Measurements from ENCODE around the gene XCL2.
A peak's percentile ranks its signal among the peaks of the same experiment; 100 is the strongest.
"Not testable (repeated sequence)": the region's sequence is repeated elsewhere in the genome, so short reads cannot be mapped to it uniquely, and the experiment has no call there.

Gene XCL2

DNA sequence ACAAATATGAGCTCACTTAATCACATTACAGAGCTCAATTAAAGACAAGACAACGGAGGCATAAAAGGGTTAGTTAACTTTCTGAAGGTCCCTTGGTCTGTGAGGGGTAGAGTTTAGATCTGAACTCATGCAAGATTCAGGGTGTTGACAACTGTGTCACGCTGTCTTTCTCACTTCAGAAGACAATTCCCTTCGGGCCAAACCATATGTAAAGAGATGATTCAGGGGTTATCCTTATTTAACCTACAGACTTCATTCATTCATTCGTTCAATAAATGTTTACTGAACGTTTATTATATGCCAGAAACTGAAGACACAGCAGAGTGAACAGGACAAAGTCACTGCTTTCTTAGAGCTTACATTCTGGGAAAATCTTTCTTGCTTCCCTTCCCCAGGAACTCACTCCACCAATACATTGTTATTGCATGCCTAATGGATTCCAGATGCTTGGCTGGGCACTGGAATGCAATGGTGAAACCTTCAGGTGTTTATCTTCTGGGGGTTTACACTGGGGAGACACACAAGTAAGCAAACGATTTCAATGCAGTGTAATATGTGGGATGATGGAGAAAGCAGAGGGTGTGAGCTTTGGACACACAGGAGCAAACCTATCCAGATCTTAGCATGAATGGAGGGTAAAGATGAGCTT lies 39.0 kb upstream of the XCL2 start:
- no peak for DNase-seq (ENCODE audit: low read depth)
- no peak overlapping the region for H3K4me3 ChIP-seq (ENCODE audit: low read depth, low read length)
- TF ChIP-seq, protein P1, sequence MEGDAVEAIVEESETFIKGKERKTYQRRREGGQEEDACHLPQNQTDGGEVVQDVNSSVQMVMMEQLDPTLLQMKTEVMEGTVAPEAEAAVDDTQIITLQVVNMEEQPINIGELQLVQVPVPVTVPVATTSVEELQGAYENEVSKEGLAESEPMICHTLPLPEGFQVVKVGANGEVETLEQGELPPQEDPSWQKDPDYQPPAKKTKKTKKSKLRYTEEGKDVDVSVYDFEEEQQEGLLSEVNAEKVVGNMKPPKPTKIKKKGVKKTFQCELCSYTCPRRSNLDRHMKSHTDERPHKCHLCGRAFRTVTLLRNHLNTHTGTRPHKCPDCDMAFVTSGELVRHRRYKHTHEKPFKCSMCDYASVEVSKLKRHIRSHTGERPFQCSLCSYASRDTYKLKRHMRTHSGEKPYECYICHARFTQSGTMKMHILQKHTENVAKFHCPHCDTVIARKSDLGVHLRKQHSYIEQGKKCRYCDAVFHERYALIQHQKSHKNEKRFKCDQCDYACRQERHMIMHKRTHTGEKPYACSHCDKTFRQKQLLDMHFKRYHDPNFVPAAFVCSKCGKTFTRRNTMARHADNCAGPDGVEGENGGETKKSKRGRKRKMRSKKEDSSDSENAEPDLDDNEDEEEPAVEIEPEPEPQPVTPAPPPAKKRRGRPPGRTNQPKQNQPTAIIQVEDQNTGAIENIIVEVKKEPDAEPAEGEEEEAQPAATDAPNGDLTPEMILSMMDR (conservative IDR thresholded peaks at IDR 0.05; ENCODE audit: low read depth, low read length) = no peak

DNA sequence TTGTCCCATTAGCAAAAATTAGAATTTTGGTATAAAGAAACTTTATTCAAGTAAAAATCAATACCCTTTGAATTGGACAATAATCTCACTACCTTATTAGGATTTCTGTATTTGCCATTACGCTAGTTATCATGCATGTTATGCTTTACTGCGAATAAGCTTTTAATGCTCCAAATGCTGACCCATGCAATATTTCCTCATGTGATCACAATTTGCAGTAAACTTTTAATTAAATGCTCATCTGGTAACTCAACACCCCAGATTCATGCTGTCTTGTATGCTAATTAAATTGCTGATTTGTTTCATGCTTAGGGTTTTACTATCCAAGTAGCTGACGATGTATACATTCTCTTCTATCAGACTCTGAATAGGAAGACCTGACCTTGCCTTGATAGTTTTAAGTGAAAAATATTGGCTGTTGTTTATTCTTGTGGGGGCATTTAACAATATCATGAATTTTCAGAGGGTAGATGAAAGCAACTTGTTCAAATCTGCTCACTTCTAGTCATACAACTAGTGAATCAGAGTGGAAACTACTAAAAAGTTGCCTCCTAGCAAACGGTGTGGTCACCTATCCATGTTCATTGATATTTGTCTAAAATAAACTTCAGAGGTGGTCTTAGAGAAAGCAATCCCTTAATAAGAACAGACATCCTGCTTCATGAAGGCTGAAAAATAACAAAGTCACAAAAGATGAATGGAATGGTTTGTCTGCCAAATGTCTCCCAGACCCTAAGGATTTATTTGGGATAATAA lies 38.2 kb upstream of the XCL2 start:
- H3K4me3 ChIP-seq (ENCODE audit: low read depth, low read length) = no peak overlapping the region
- no peak for DNase-seq (ENCODE audit: low read depth)
- TF ChIP-seq, protein P1 (conservative IDR thresholded peaks at IDR 0.05; ENCODE audit: low read depth, low read length) = no peak

DNA sequence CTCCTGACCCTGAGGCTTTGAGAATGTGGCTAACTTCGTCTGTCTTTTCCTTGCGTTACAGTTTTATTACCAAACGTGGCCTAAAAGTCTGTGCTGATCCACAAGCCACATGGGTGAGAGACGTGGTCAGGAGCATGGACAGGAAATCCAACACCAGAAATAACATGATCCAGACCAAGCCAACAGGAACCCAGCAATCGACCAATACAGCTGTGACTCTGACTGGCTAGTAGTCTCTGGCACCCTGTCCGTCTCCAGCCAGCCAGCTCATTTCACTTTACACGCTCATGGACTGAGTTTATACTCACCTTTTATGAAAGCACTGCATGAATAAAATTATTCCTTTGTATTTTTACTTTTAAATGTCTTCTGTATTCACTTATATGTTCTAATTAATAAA lies 37.2 kb upstream of the XCL2 start:
- H3K4me3 ChIP-seq (ENCODE audit: low read depth, low read length); DNase-seq (ENCODE audit: low read depth): not testable (repeated sequence)

DNA sequence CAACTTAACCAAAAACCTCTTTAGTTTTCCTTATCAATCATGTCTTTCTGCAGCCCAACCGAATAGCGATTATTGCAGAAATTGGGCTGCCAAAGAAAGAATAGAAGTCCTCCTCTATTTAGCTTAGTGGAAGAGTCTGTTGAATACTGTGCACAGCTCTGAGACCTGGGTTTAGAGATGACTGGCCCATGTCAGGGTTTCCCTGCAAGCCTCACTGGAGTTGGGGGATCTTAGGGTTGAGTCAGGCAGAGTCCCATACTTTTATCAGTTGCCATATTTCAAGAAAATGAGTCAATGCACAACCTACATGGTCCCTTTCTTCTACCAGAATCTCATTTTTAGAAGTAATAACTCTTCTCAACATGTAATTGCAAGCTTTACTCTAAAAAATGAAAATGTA lies 36.5 kb upstream of the XCL2 start:
- not testable (repeated sequence) for DNase-seq (ENCODE audit: low read depth); H3K4me3 ChIP-seq (ENCODE audit: low read depth, low read length)

DNA sequence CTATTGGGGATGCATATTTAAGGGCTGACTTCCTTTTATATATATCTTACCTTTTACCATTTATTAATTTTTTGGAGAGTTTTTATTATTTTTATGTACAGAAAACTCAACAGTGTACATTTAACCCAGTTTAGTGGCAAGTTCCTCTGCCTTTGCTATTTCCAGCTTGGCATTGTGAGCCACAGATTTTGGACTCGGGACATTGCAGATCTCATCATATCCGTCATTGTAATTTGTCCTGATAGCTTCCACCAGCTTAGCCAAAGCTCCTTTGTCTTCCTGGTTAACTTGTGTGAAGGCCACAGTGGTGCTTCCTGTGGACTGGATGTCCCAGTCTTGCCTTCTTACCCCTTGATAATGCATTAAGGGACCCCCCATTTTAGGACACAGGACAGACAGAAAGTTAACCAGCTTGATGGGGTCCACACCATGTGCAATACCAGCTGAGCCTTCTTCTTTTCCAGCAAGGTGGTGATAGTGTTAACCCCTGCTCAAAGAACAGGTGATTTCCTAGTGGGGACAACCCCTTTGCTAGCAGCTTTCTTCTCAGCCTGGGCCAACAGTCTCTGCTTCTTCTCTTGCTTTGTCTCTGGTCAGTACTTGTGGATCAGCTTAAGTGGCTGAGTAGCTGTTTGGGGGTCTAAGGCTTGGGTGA lies 34.9 kb upstream of the XCL2 start:
- not testable (repeated sequence) for H3K4me3 ChIP-seq (ENCODE audit: low read depth, low read length); DNase-seq (ENCODE audit: low read depth)

DNA sequence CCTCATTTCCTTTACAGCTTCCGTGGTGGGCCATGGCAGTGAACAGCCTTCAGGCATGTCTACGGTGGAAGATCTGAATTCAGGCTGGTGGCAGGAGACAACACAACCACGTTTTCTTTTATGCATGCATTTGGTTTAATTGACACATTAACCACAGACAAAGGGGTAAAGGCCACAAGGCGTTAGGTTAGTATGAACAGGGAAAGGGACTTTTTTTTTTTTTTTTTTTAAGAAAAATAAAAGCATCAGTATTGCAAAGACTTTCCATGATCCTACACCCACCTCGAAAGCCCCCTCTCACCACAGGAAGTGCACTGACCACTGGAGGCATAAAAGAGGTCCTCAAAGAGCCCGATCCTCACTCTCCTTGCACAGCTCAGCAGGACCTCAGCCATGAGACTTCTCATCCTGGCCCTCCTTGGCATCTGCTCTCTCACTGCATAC lies 32.5 kb upstream of the XCL2 start, which contains the start of gene XCL1:
XCL1 (plus strand) TSS at position 361 of the 444 bp plus-strand sequence; CDS start at position 394, 33 bp downstream.
- H3K4me3 ChIP-seq (ENCODE audit: low read depth, low read length); DNase-seq (ENCODE audit: low read depth): not testable (repeated sequence)

DNA sequence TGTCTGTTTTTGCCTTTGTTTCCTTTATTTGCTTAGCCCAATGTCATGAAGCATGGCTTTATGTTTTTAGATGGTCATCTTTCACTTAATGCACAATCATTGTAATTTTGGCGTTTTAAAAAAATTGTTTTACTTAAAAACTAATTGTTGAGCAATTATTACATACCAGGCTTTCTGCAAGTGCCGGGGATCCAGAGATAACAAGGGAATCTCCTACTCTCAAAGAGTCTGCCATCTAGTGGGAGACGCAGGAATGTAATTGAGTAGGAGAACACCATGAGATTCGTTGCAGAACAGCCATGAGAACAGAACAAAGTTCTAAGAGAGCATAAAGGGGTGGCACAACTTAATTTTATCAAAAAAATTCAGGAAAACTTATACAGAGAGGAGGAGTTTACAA lies 30.4 kb upstream of the XCL2 start:
- peak; percentile 64 for DNase-seq (ENCODE audit: low read depth)
- H3K4me3 ChIP-seq (ENCODE audit: low read depth, low read length) = not testable (repeated sequence)
- TF ChIP-seq, protein P1 (conservative IDR thresholded peaks at IDR 0.05; ENCODE audit: low read depth, low read length) = peak; percentile 15

DNA sequence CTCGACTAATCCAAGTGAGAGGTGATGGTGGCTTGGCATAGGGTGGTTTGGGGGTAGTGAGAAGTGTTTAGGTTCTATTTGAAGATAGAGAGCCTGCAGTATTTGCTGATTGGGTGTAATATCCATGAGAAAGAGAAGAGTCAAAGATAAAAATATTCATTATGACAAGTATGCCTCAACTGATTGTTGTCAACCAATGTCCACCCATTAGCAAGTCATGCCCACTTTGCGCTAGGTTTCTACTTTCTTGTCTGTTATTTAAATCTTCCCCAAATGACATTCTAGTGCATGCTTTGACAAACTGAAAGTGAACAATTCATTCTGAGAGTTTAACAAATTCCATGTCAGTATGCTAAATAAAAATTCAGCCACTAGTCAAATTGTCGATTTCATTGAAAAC lies 28.8 kb upstream of the XCL2 start:
- TF ChIP-seq, protein P1 (conservative IDR thresholded peaks at IDR 0.05; ENCODE audit: low read depth, low read length) = no peak
- no peak overlapping the region for H3K4me3 ChIP-seq (ENCODE audit: low read depth, low read length)
- DNase-seq (ENCODE audit: low read depth) = no peak

DNA sequence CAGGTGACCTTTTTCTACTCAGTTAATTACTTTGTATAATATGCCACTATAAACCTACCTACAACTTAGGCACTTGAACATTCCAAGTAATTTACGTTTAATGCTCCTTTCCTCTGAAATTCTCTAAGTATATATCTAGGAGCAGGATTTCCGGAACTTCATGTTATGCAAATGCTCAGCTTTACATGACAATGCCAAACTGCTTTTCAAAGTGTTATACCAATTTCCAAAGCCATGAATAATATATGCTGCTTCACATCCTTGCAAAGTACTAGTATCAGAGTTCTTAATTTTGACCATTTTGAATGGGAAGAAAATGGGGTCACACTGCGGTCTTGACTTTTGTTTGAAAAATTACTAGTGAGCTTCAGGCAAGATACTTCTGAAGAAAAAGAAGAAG lies 26.9 kb upstream of the XCL2 start:
- TF ChIP-seq, protein P1 (conservative IDR thresholded peaks at IDR 0.05; ENCODE audit: low read depth, low read length) = no peak
- no peak for DNase-seq (ENCODE audit: low read depth)
- no peak overlapping the region for H3K4me3 ChIP-seq (ENCODE audit: low read depth, low read length)
